B cell (primary cell): Measurements from ENCODE around the gene SIRT3. TPM values are rescaled to one million over a fixed set of nuclear protein-coding genes. Genes with fewer than 3 reads are reported as not detected.
A peak's percentile ranks its signal among the peaks of the same experiment; 100 is the strongest.

Experiments
- ATAC-seq: fragments of 200-7000 bp; cut with Tn5 transposase; one replicate; pipeline ENCODE4 v1.10.0; 2021; ENCODE audit warnings: low read depth, mild to moderate bottlenecking, moderate number of reproducible peaks, moderate library complexity
- CTCF ChIA-PET: fragments of 350-600 bp; sonication (Branson Sonifier 250); formaldehyde crosslinking; loops from one replicate; lab custom pipeline; 2021; ENCODE audit warnings: antibody characterized with exemption, inconsistent platforms; lab: Charles Lee
- POLR2A ChIA-PET: fragments of 350-600 bp; sonication (Branson Sonifier 250); formaldehyde crosslinking; loops from one replicate; lab custom pipeline; 2021; ENCODE audit warnings: antibody characterized with exemption; lab: Charles Lee
- DNase-seq: peaks from one replicate; pipeline ENCODE4 v3.0.0; 2013
- H2AFZ ChIP-seq: 2 replicates; pipeline ENCODE4 v1.6.1; 2012; ENCODE audit warnings: mild to moderate bottlenecking, low read depth, low read length; ENCODE audit not compliant: insufficient read depth, poor library complexity, severe bottlenecking
- H3K27ac ChIP-seq, 2 donors: 1 replicate in 1 of 2; 2 replicates in 1 of 2; pipeline ENCODE4 v1.5.1; 2012 to 2013; ENCODE audit warnings: low read length in 2 of 2, mild to moderate bottlenecking in 2 of 2, moderate library complexity in 1 of 2
- H3K27me3 ChIP-seq, 4 experiments: fragments of 200-600 bp in 1 of 4; sonication (generic) in 1 of 4; replicated peaks in 1 of 4; 1 replicate in 2 of 4; 2 replicates in 2 of 4; pipeline versions ENCODE4 v1.6.1 to v1.7.0; 2013 to 2016; ENCODE audit warnings: low read length in 3 of 4, mild to moderate bottlenecking in 2 of 4, mixed read lengths in 1 of 4, moderate library complexity in 1 of 4; ENCODE audit not compliant: insufficient read depth in 4 of 4, control insufficient read depth in 3 of 4; ENCODE audit errors: control extremely low read depth in 1 of 4
- H3K36me3 ChIP-seq, 2 experiments: replicated peaks in 1 of 2; 1 replicate in 1 of 2; 2 replicates in 1 of 2; pipeline versions ENCODE4 v1.6.1 to v1.7.1; 2013; ENCODE audit warnings: low read length in 1 of 2; ENCODE audit not compliant: insufficient read depth in 2 of 2, control insufficient read depth in 1 of 2; ENCODE audit errors: control extremely low read depth in 1 of 2, extremely low read depth in 1 of 2
- H3K4me1 ChIP-seq, 2 donors: fragments of 200-600 bp in 1 of 2; sonication (generic) in 1 of 2; 1 replicate in 1 of 2; 2 replicates in 1 of 2; pipeline versions ENCODE4 v1.5.1 to v1.6.1; 2013 to 2017; ENCODE audit warnings: low read length in 2 of 2; ENCODE audit not compliant: control insufficient read depth in 2 of 2, insufficient read depth in 2 of 2
- H3K4me2 ChIP-seq: replicated peaks from 2 replicates; pipeline ENCODE3; 2012; ENCODE audit warnings: mild to moderate bottlenecking, low read depth, low read length; ENCODE audit not compliant: poor library complexity, severe bottlenecking
- H3K4me3 ChIP-seq, 5 experiments: fragments of 200-600 bp in 1 of 5; sonication (generic) in 1 of 5; 1 replicate in 3 of 5; 2 replicates in 2 of 5; pipeline versions ENCODE4 v1.5.1 to v1.7.0; 2011 to 2016; ENCODE audit warnings: low read length in 4 of 5, mild to moderate bottlenecking in 4 of 5, low read depth in 2 of 5, control low read depth in 1 of 5, moderate library complexity in 1 of 5; ENCODE audit not compliant: insufficient read depth in 1 of 5; ENCODE audit errors: control extremely low read depth in 1 of 5, extremely low read depth in 1 of 5
- H3K79me2 ChIP-seq: fragments of 200-600 bp; sonication (generic); one replicate; pipeline ENCODE4 v1.6.0; 2016; ENCODE audit warnings: low read length; ENCODE audit not compliant: control insufficient read depth, insufficient read depth
- H3K9ac ChIP-seq: fragments of 200-600 bp; sonication (generic); 2 replicates; pipeline ENCODE4 v1.6.1; 2017; ENCODE audit warnings: mild to moderate bottlenecking, low read length, moderate library complexity
- H3K9me3 ChIP-seq, 3 donors: one replicate each; pipeline versions ENCODE4 v1.6.1 to v1.7.1; 2013; ENCODE audit warnings: low read length in 2 of 3; ENCODE audit not compliant: control insufficient read depth in 2 of 3, insufficient read depth in 1 of 3; ENCODE audit errors: control extremely low read depth in 1 of 3
- H4K20me1 ChIP-seq: 2 replicates; pipeline ENCODE4 v1.6.0; 2012; ENCODE audit warnings: mild to moderate bottlenecking, low read length; ENCODE audit not compliant: insufficient read depth, control insufficient read depth, poor library complexity, severe bottlenecking
- H3K27ac Mint-ChIP-seq: one replicate; pipeline ENCODE4 v1.8.0; 2021; ENCODE audit warnings: mixed read lengths
- H3K27me3 Mint-ChIP-seq: one replicate; pipeline ENCODE4 v1.8.0; 2021; ENCODE audit warnings: mixed read lengths
- H3K4me1 Mint-ChIP-seq: one replicate; pipeline ENCODE4 v1.8.0; 2021; ENCODE audit warnings: mixed read lengths
- H3K4me3 Mint-ChIP-seq: one replicate; pipeline ENCODE4 v1.8.0; 2021; ENCODE audit warnings: mixed read lengths
- H3K9me3 Mint-ChIP-seq: one replicate; pipeline ENCODE4 v1.8.0; 2022; ENCODE audit warnings: mixed read lengths; ENCODE audit not compliant: insufficient read depth
- EZH2 ChIP-seq: IDR thresholded peaks from 2 replicates; pipeline ENCODE4 v1.6.1; 2012; ENCODE audit warnings: borderline replicate concordance, low read depth, mild to moderate bottlenecking, moderate library complexity, low read length; ENCODE audit not compliant: insufficient read depth, poor library complexity, severe bottlenecking
- WGBS: methylation state at CpG from one replicate; pipeline ENCODE4 v1.1.5; 2013; ENCODE audit warnings: missing lambda C conversion rate; ENCODE audit not compliant: insufficient coverage; 5-methylcytosine and 5-hydroxymethylcytosine counted together
- intact Hi-C: fragments of 100-400 bp; cut with micrococcal nuclease; formaldehyde crosslinking; loops from one replicate; pipeline ENCODE4 v1.10.0; 2022
- polyA plus RNA-seq: library from polyadenylated mRNA; depleted of rRNA; stranded (reverse); fragments of >200 nt; gene quantifications from 2 replicates; pipeline ENCODE4 v1.2.3, GENCODE V29; 2012
- total RNA-seq, 2 donors: library from RNA; stranded (reverse); fragments of 120-200 nt in 1 of 2; gene quantifications; 1 replicate in 1 of 2; 2 replicates in 1 of 2; pipeline versions ENCODE4 v1.2.3 to v1.2.4, GENCODE V29; 2013 to 2022
- TF ChIP-seq, protein P1 (sequence below): fragments of 200-600 bp; IDR thresholded peaks from one replicate; pipeline ENCODE4 v1.8.0; 2022; ENCODE audit warnings: antibody characterized with exemption, mild to moderate bottlenecking

SIRT3 gene
- total and polyA plus RNA-seq, 2 donors (not counting 1 experiment from before 2014, with no cell fraction given): 22.9 to 27.9 TPM

DNA sequence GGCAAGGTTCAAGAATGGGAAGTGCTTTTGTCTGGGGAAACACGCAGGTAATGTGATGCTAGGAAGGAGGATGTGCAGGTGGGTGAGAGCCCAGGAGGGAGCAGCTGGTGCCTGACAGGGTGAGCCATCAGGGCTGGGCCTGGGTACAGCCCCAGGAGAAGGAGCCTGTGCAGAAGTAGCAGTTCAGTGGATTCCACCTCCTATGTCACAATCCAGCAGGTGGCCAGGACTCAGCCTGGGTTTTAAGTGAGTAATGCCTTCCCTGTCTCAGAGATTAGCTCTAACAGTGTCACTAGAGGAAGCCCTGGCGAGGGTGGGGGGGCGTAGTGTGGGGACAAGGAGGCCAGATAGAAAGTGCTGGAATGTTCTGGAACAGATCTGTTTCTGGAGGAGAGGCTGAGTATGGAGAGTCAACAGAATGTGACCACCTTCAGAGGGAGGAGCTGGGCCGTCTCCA is 20.5 kb downstream of the SIRT3 start:
- Histone ChIP-seq H3K27me3 (no peaks in the 10 kb centered on the region), H3K36me3 (peaks cover 0 to 59% of the 10 kb centered on the region in 2 experiments), H3K4me3 (no peak overlapping the region), H3K4me1 (peaks cover 0 to 1% of the 10 kb centered on the region in 2 donors), H3K4me2 (no peak overlapping the region), H2AFZ (no peak overlapping the region), H3K27ac (no peak overlapping the region), H4K20me1 (peaks cover 27% of the 10 kb centered on the region), H3K9ac (no peak overlapping the region), H3K79me2 (peaks cover 8% of the 10 kb centered on the region), H3K9me3 (no peaks in the 10 kb centered on the region)
- ChIA-PET CTCF (interaction anchor here (0.8 kb wide), 1 partner anchor 152 kb away, joined by 3 read pairs; no protein-coding TSS in a partner anchor), POLR2A (no interaction called here)
- no peaks in the 10 kb centered on the region for H3K27me3 Mint-ChIP-seq
- H3K4me1 Mint-ChIP-seq: peaks cover 7% of the 10 kb centered on the region
- H3K9me3 Mint-ChIP-seq: no peaks in the 10 kb centered on the region
- no peak overlapping the region for H3K4me3 Mint-ChIP-seq
- no peak for TF ChIP-seq EZH2
- TF ChIP-seq, protein P1, sequence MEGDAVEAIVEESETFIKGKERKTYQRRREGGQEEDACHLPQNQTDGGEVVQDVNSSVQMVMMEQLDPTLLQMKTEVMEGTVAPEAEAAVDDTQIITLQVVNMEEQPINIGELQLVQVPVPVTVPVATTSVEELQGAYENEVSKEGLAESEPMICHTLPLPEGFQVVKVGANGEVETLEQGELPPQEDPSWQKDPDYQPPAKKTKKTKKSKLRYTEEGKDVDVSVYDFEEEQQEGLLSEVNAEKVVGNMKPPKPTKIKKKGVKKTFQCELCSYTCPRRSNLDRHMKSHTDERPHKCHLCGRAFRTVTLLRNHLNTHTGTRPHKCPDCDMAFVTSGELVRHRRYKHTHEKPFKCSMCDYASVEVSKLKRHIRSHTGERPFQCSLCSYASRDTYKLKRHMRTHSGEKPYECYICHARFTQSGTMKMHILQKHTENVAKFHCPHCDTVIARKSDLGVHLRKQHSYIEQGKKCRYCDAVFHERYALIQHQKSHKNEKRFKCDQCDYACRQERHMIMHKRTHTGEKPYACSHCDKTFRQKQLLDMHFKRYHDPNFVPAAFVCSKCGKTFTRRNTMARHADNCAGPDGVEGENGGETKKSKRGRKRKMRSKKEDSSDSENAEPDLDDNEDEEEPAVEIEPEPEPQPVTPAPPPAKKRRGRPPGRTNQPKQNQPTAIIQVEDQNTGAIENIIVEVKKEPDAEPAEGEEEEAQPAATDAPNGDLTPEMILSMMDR: no peak
- 89% methylated on average over 4 of the region's 4 CpGs for WGBS
- no peak for ATAC-seq
- DNase-seq: no peak
- peak overlapping the region; percentile 53 for H3K27ac Mint-ChIP-seq
- intact Hi-C loops: no loop called here

DNA sequence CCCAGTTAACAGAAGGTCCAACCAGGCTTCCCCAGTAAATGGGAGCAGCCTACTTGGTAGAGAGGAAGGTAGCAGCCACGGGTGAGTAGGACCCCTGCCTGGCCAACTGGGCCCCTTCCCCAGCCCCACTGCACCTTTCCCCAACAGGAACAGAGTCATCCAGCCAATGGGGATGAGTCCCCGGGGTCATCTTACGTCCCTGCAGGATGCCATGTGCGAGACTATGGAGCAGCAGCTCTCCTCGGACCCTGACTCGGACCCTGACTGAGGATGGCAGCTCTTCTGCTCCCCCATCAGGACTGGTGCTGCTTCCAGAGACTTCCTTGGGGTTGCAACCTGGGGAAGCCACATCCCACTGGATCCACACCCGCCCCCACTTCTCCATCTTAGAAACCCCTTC is 22.1 kb downstream of the SIRT3 start:
- DNase-seq (no peak), ATAC-seq (no peak)
- Histone ChIP-seq H3K4me3 (no peak overlapping the region), H3K27me3 (no peaks in the 10 kb centered on the region), H4K20me1 (peaks cover 42% of the 10 kb centered on the region), H3K27ac (no peak overlapping the region), H2AFZ (no peak overlapping the region), H3K4me1 (peaks cover 11 to 16% of the 10 kb centered on the region in 2 donors), H3K9me3 (no peaks in the 10 kb centered on the region), H3K9ac (no peak overlapping the region), H3K36me3 (peaks cover 0 to 67% of the 10 kb centered on the region in 2 experiments), H3K4me2 (no peak overlapping the region), H3K79me2 (peaks cover 22% of the 10 kb centered on the region)
- H3K27me3 Mint-ChIP-seq: no peaks in the 10 kb centered on the region
- no peaks in the 10 kb centered on the region for H3K9me3 Mint-ChIP-seq
- no peak for TF ChIP-seq EZH2
- TF ChIP-seq, protein P1: no peak
- intact Hi-C loops: no loop called here
- POLR2A ChIA-PET: no interaction called here
- CTCF ChIA-PET: no interaction called here
- no peak overlapping the region for H3K27ac Mint-ChIP-seq
- no peak overlapping the region for H3K4me3 Mint-ChIP-seq
- 96% methylated on average over 7 of the region's 7 CpGs for WGBS
- peaks cover 15% of the 10 kb centered on the region for H3K4me1 Mint-ChIP-seq
